Left ventricle myocardium superior (tissue), 1 donor: ENCODE measurements around the gene SHC2. TPM values are rescaled to one million over a fixed set of nuclear protein-coding genes. Genes with fewer than 3 reads are reported as not detected.
A peak's percentile ranks its signal among the peaks of the same experiment; 100 is the strongest.
"Not testable (repeated sequence)": the region's sequence is repeated elsewhere in the genome, so short reads cannot be mapped to it uniquely, and the experiment has no call there.

ENCODE experiments used
- ATAC-seq: fragments of 200-7000 bp; cut with Tn5 transposase; one replicate; pipeline ENCODE4 v1.9.1; 2020; ENCODE audit warnings: mild to moderate bottlenecking, moderate library complexity
- DNase-seq: peaks from one replicate; pipeline ENCODE4 v3.0.0-alpha.2; 2020
- intact Hi-C: fragments of 100-400 bp; cut with micrococcal nuclease; formaldehyde crosslinking; loops from one replicate; pipeline ENCODE4 v1.11.0; 2022
- total RNA-seq: library from RNA; stranded (reverse); fragmentation: NEBNext Ultra II Directional; extraction: Animal tissue kit (Norgen Biotek cat#: 25700); gene quantifications from one replicate; pipeline ENCODE4 v1.2.1, GENCODE V29; 2021
- donor health status: DM: no; HTN: yes; CAD: no; lungs with severe emphysema.

Gene SHC2
- total RNA-seq, 1 donor from 2014 or later = 11.0 TPM

- DNase-seq (peak; percentile 19), ATAC-seq (no peak)
- intact Hi-C loops = no loop called here
These were observed 59.6 kb downstream of the SHC2 start for GRCh38 chr19:400976-401865.

- intact Hi-C loops = no loop called here
- ATAC-seq (no peak), DNase-seq (no peak)
These were observed 61.5 kb downstream of the SHC2 start for GRCh38 chr19:399370-399769.

- ATAC-seq (no peak), DNase-seq (no peak)
- intact Hi-C loops = no loop called here
These were observed 62.1 kb downstream of the SHC2 start for GRCh38 chr19:398719-399118.

- ATAC-seq (no peak), DNase-seq (no peak)
- intact Hi-C loops = no loop called here
These were observed 62.7 kb downstream of the SHC2 start for GRCh38 chr19:397941-398706.

GRCh38 chr19:397321-397720, 63.5 kb downstream of the SHC2 start:
- intact Hi-C loops = no loop called here
- ATAC-seq = no peak

GRCh38 chr19:395467-395866, 65.4 kb downstream of the SHC2 start:
- ATAC-seq = no peak
- DNase-seq = no peak
- intact Hi-C loops = no loop called here

More at GRCh38 chr19:397321-397720, 63.5 kb downstream of the SHC2 start:
- no peak for DNase-seq

GRCh38 chr19:394857-395256, 66.0 kb downstream of the SHC2 start:
- DNase-seq, intact Hi-C loops, ATAC-seq: not testable (repeated sequence)

- ATAC-seq, intact Hi-C loops, DNase-seq: not testable (repeated sequence)
These were observed 67.3 kb downstream of the SHC2 start for GRCh38 chr19:393560-393959.

GRCh38 chr19:392375-392970, 68.4 kb downstream of the SHC2 start:
- intact Hi-C loops = no loop called here
- ATAC-seq = no peak
- DNase-seq = no peak

GRCh38 chr19:391726-392374, 69.0 kb downstream of the SHC2 start:
- intact Hi-C loops = no loop called here
- no peak for DNase-seq

GRCh38 chr19:391207-391557, 69.7 kb downstream of the SHC2 start:
- intact Hi-C loops = no loop called here
- ATAC-seq = no peak
- no peak for DNase-seq

More at GRCh38 chr19:391726-392374, 69.0 kb downstream of the SHC2 start:
- no peak for ATAC-seq

GRCh38 chr19:390386-391206, 70.2 kb downstream of the SHC2 start:
- intact Hi-C loops = no loop called here
- ATAC-seq = no peak
- no peak for DNase-seq

- intact Hi-C loops = no loop called here
- no peak for DNase-seq
These were observed 70.9 kb downstream of the SHC2 start for GRCh38 chr19:389935-390289.

GRCh38 chr19:389255-389934, 71.4 kb downstream of the SHC2 start:
- intact Hi-C loops = no loop called here
- DNase-seq = no peak
- no peak for ATAC-seq

More at GRCh38 chr19:389935-390289, 70.9 kb downstream of the SHC2 start:
- no peak for ATAC-seq

- no peak for ATAC-seq
- no peak for DNase-seq
- intact Hi-C loops = no loop called here
These were observed 72.1 kb downstream of the SHC2 start for GRCh38 chr19:388691-389090.

GRCh38 chr19:387777-388176, 73.1 kb downstream of the SHC2 start:
- ATAC-seq = no peak
- intact Hi-C loops = no loop called here

GRCh38 chr19:386632-387301, 74.1 kb downstream of the SHC2 start:
- DNase-seq, intact Hi-C loops, ATAC-seq: not testable (repeated sequence)

More at GRCh38 chr19:387777-388176, 73.1 kb downstream of the SHC2 start:
- no peak for DNase-seq
